ENCODE data around the gene SLC47A2.

DNA sequence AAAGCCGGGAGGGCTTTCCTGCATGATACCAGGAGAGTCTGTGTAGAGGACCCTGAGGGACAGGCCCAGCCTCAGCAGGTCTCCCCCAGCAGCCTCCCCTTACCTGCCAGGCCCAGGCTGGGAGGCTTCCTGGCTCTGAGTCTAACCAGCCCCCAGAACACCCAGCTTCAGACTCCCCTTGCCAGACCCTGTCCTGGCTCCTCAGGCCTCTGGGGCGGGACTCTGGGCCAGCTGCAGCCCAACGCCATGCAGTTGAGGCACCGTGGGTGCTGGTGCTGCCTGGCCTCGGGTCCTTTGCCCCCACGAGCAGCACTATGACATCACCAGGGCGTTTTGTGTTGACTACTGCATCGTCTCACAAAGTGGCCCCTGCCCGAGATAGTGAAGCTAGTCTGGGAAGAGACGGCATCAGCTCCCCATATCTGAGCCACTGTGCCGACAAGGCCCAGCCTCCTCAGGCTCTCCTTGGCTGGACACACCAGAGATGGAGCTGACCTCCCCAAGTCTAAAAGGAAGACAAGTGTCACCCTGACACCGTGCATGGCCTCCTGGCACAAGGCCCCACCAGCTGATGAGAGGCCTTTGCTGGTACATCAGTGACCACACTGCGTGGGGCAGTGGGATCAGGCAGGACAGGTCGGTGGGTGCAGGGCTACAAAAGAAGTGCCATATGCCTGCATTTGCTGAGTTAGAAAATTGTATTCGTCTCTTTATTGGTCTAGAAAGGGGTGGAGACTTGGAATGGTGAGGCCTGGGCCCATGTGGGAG, 21.1 kb upstream of the SLC47A2 start:
- TF ChIP-seq CTCF (IDR thresholded peaks at IDR 0.05; ENCODE audit: low read depth, low read length) (no peak), EZH2phosphoT487 (IDR thresholded peaks at IDR 0.05; ENCODE audit: low read depth) (no peak)
